ENCODE measurements around the gene MOB3C.

Gene MOB3C

GRCh38 chr1:46617833-46618232, 1.2 kb upstream of the MOB3C start:
- ChIA-PET POLR2A (interaction anchor here (1.2 to 3.5 kb wide), 2 partner anchors 11 to 14 kb away, joined by 3 to 19 read pairs; partner anchors contain the start of gene MKNK1), CTCF (interaction anchor here (1.7 to 14.0 kb wide), 6 partner anchors 14 to 108 kb away, joined by 4 to 135 read pairs (median 6); partner anchors contain the start of genes ATPAF1, EFCAB14 and MKNK1)
- no peak for DNase-seq (ENCODE audit: extremely low spot score)
- TF ChIP-seq CTCF (IDR thresholded peaks at IDR 0.05; ENCODE audit: control extremely low read depth, extremely low read depth, low read depth, missing control alignments) = no peak

GRCh38 chr1:46617108-46617800, 643 bp upstream of the MOB3C start:
- TF ChIP-seq CTCF (IDR thresholded peaks at IDR 0.05; ENCODE audit: control extremely low read depth, extremely low read depth, low read depth, missing control alignments) = no peak
- CTCF ChIA-PET = interaction anchor here (1.0 to 14.0 kb wide), 8 partner anchors 13 to 109 kb away, joined by 3 to 135 read pairs (median 4); partner anchors contain the start of genes ATPAF1, EFCAB14 and MKNK1
- POLR2A ChIA-PET = interaction anchor here (1.2 to 3.5 kb wide), 2 partner anchors 11 to 14 kb away, joined by 3 to 19 read pairs; partner anchors contain the start of gene MKNK1
- DNase-seq (ENCODE audit: extremely low spot score) = no peak

GRCh38 chr1:46615735-46616134, 876 bp downstream of the MOB3C start:
- ChIA-PET POLR2A (interaction anchor here (3.5 kb wide), 1 partner anchor 12 kb away, joined by 19 read pairs; the partner anchor contains the start of gene MKNK1), CTCF (interaction anchor here (1.4 to 14.0 kb wide), 3 partner anchors 12 to 110 kb away, joined by 4 to 135 read pairs (median 28); partner anchors contain the start of gene MKNK1)
- no peak for DNase-seq (ENCODE audit: extremely low spot score)
- no peak for TF ChIP-seq CTCF (IDR thresholded peaks at IDR 0.05; ENCODE audit: control extremely low read depth, extremely low read depth, low read depth, missing control alignments)

GRCh38 chr1:46615088-46615487, 1.5 kb downstream of the MOB3C start:
- no peak for DNase-seq (ENCODE audit: extremely low spot score)
- TF ChIP-seq CTCF (IDR thresholded peaks at IDR 0.05; ENCODE audit: control extremely low read depth, extremely low read depth, low read depth, missing control alignments) = no peak
- CTCF ChIA-PET = interaction anchor here (4.5 to 14.0 kb wide), 2 partner anchors 11 to 111 kb away, joined by 28 to 135 read pairs; partner anchors contain the start of gene MKNK1
- POLR2A ChIA-PET = interaction anchor here (3.5 kb wide), 1 partner anchor 11 kb away, joined by 19 read pairs; the partner anchor contains the start of gene MKNK1

- DNase-seq (ENCODE audit: extremely low spot score) = no peak
- ChIA-PET POLR2A (interaction anchor here (2.0 kb wide), 1 partner anchor 11 kb away, joined by 14 read pairs; the partner anchor contains the start of gene MKNK1), CTCF (interaction anchor here (0.8 to 14.0 kb wide), 3 partner anchors 11 to 111 kb away, joined by 3 to 135 read pairs (median 9); partner anchors contain the start of gene MKNK1)
- TF ChIP-seq CTCF (IDR thresholded peaks at IDR 0.05; ENCODE audit: control extremely low read depth, extremely low read depth, low read depth, missing control alignments) = no peak
These were observed 2.0 kb downstream of the MOB3C start for GRCh38 chr1:46614604-46614984.
